Thyroid gland (tissue), 4 donors: ENCODE results near the gene POLR1C. TPM values are rescaled to one million over a fixed set of nuclear protein-coding genes. Genes with fewer than 3 reads are reported as not detected.
A peak's percentile ranks its signal among the peaks of the same experiment; 100 is the strongest.

ENCODE experiments used
- DNase-seq, 2 donors: peaks; one replicate each; pipeline ENCODE4 v3.0.0-alpha.2; 2019
- H3K27ac ChIP-seq, 3 donors: fragments of 200-600 bp; sonication (generic); 1 replicate in 2 of 3; 2 replicates in 1 of 3; pipeline ENCODE4 v1.5.1; 2016 to 2019; ENCODE audit warnings: mild to moderate bottlenecking in 1 of 3, moderate library complexity in 1 of 3
- H3K27me3 ChIP-seq: fragments of 200-600 bp; sonication (generic); one replicate; pipeline ENCODE4 v1.5.1; 2019
- H3K36me3 ChIP-seq, 2 donors: fragments of 200-600 bp; sonication (generic); one replicate each; pipeline ENCODE4 v1.5.1; 2016 to 2019
- H3K4me1 ChIP-seq, 2 donors: fragments of 200-600 bp; sonication (generic); one replicate each; pipeline ENCODE4 v1.5.1; 2017 to 2019
- H3K4me3 ChIP-seq, 3 donors: fragments of 200-600 bp; sonication (generic); replicated peaks in 1 of 3; 1 replicate in 2 of 3; 2 replicates in 1 of 3; pipeline ENCODE4 v1.5.1; 2016; ENCODE audit warnings: mild to moderate bottlenecking in 1 of 3
- H3K9me3 ChIP-seq: fragments of 200-600 bp; sonication (generic); one replicate; pipeline ENCODE4 v1.5.1; 2017
- CTCF ChIP-seq, 6 experiments: fragments of 200-600 bp in 3 of 6; fragments of 450-650 bp in 3 of 6; sonication (generic) in 3 of 6; IDR thresholded peaks; one replicate each; pipeline ENCODE4 v1.5.1; 2016 to 2019; ENCODE audit warnings: antibody characterized with exemption in 6 of 6, mild to moderate bottlenecking in 2 of 6, inconsistent platforms in 1 of 6, moderate library complexity in 1 of 6
- POLR2A ChIP-seq, 2 donors: fragments of 450-650 bp; IDR thresholded peaks; one replicate each; pipeline ENCODE4 v1.6.1; 2017; ENCODE audit warnings: antibody characterized with exemption in 2 of 2, mild to moderate bottlenecking in 2 of 2, moderate library complexity in 1 of 2
- WGBS, 2 donors: methylation state at CpG; one replicate each; pipeline ENCODE4 v1.1.5; 2017; 5-methylcytosine and 5-hydroxymethylcytosine counted together
- intact Hi-C: fragments of 100-400 bp; cut with DNase I; formaldehyde crosslinking; loops from one replicate; pipeline ENCODE4 v1.15.1; 2023
- total RNA-seq, 4 donors: library from RNA; depleted of rRNA; stranded (reverse); fragments of >200 nt; gene quantifications; one replicate each; pipeline ENCODE4 v1.2.3, GENCODE V29; 2016

The POLR1C gene
- total RNA-seq, 4 donors from 2014 or later, result 27.6 to 41.9 (median 38.2) TPM

DNA sequence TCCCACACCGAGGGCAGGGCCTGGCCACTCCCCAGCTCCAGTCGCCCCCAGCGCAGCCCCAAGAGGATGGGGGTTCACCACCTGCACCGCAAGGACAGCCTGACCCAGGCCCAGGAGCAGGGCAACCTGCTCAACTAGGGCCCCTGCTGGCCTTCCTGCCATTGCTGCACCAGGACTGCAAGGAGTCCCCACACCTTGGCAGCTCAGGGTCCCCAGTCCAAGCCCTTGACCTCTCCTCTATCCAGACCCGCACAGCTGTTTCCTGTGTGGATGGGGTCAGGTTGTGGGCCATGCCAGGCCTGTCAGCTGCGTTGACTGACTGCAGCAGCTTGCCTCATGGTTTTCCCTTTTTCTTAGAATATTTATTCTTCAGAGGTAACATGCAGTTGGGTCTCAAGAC, 11.2 kb upstream of the POLR1C start:
- no peak overlapping the region for H3K27ac ChIP-seq
- H3K36me3 ChIP-seq, result peaks cover 32 to 34% of the 10 kb centered on the region in 2 donors
- WGBS, 2 donors, result 78 to 80% methylated on average over 2 to 3 of the region's 6 CpGs
- H3K4me1 ChIP-seq, result peaks cover 10 to 15% of the 10 kb centered on the region in 2 donors
- intact Hi-C loops, result loop anchor here (2.0 to 10.0 kb wide), 3 partner anchors 51 to 243 kb away; partner anchors contain the start of genes DLK2 and ZNF318
- H3K9me3 ChIP-seq, result no peaks in the 10 kb centered on the region
- no peaks in the 10 kb centered on the region for H3K27me3 ChIP-seq
- TF ChIP-seq CTCF (IDR thresholded peaks at IDR 0.05) (no peak), POLR2A (IDR thresholded peaks at IDR 0.05) (no peak)
- H3K4me3 ChIP-seq, result no peak overlapping the region
- no peak for DNase-seq

DNA sequence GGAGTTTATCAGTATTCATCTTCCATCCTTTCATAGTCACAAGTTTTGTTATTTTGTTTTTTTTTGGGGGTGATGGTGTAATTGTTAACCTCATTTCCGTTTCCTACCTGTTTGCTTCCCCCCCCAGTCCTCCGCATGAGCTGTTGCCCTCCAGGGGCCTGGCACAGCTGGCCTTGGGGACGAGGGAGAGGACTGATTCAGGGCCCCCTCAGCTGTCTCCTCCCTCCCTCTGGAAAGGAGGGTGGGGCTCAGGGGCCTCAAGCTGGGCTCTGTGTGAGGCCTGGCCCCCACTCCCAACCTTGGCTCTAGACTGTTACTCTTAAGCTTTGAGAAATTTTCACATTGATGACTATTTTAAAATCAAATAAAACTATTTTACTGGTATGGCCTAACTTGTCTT, 10.7 kb upstream of the POLR1C start:
- Histone ChIP-seq H3K9me3 (no peaks in the 10 kb centered on the region), H3K4me1 (peaks cover 11 to 17% of the 10 kb centered on the region in 2 donors), H3K27ac (no peak overlapping the region), H3K36me3 (peaks cover 30 to 35% of the 10 kb centered on the region in 2 donors), H3K4me3 (no peak overlapping the region), H3K27me3 (no peaks in the 10 kb centered on the region)
- TF ChIP-seq POLR2A (IDR thresholded peaks at IDR 0.05) (no peak), CTCF (IDR thresholded peaks at IDR 0.05) (no peak)
- intact Hi-C loops, result loop anchor here (2.0 to 10.0 kb wide), 3 partner anchors 51 to 244 kb away; partner anchors contain the start of genes DLK2 and ZNF318
- 90 to 91% methylated on average over 3 of the region's 3 CpGs for WGBS, 2 donors
- no peak for DNase-seq

- no peak overlapping the region for H3K4me3 ChIP-seq
- WGBS, 2 donors, result 27 to 32% methylated on average over 11 to 14 of the region's 14 CpGs
- peak; percentile 73 to 76 for DNase-seq
- peaks cover 11 to 17% of the 10 kb centered on the region in 2 donors for H3K4me1 ChIP-seq
- no peaks in the 10 kb centered on the region for H3K9me3 ChIP-seq
- H3K27ac ChIP-seq, result no peak overlapping the region
- peaks cover 36 to 38% of the 10 kb centered on the region in 2 donors for H3K36me3 ChIP-seq
- intact Hi-C loops, result loop anchor here (2.0 to 10.0 kb wide), 3 partner anchors 52 to 245 kb away; partner anchors contain the start of genes DLK2 and ZNF318
- peak; percentile 85 to 99 (median 88) for TF ChIP-seq CTCF (IDR thresholded peaks at IDR 0.05)
- TF ChIP-seq POLR2A (IDR thresholded peaks at IDR 0.05), result no peak
- no peaks in the 10 kb centered on the region for H3K27me3 ChIP-seq
These were observed 10.0 kb upstream of the POLR1C start for GRCh38 chr6:43506667-43507471.

DNA sequence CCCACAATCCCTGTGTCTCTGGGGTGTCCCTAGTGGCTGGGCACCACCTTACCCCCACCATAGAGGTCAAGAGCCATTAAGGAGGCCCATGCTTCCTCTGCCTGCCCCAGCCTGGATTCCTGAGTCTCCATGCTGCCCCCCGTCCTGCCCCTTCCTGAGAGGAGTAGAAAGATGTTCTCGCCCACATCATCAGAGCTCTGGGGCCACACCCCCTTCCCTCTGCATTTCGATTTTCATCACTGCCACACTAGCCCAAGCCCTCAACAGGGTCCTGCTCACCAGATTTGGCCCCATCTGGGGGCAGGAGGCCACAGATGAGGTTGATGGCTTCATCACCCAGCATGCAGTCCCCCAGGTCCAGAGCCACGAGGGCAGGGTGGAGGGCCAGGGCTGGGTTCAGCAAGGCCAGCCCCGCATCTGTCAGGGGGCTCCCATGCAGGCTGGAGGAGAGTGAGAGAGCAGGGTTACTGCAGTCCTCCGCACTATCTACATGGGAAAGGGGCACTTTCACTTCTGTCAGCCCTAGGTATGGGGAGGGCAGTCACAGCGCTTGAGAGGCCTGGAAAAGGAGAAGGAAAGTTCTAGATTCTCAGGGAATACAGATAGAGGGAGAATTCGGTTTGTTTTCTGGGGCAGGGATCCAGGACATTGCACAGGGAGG, 8.3 kb upstream of the POLR1C start:
- H3K4me3 ChIP-seq, result no peak overlapping the region
- 72 to 75% methylated on average over 8 of the region's 8 CpGs for WGBS, 2 donors
- H3K4me1 ChIP-seq, result peaks cover 11 to 17% of the 10 kb centered on the region in 2 donors
- TF ChIP-seq CTCF (IDR thresholded peaks at IDR 0.05) (no peak), POLR2A (IDR thresholded peaks at IDR 0.05) (no peak)
- H3K27ac ChIP-seq, result no peak overlapping the region
- no peaks in the 10 kb centered on the region for H3K9me3 ChIP-seq
- DNase-seq, result no peak
- intact Hi-C loops, result loop anchor here (5.0 to 10.0 kb wide), 2 partner anchors 144 to 246 kb away; partner anchors contain the start of gene ZNF318
- H3K27me3 ChIP-seq, result no peaks in the 10 kb centered on the region
- H3K36me3 ChIP-seq, result peaks cover 36 to 37% of the 10 kb centered on the region in 2 donors
